Epithelial cell of umbilical artery (primary cell): ENCODE data around the gene FDX2. TPM values are rescaled to one million over a fixed set of nuclear protein-coding genes. Genes with fewer than 3 reads are reported as not detected.

Source experiments
- total RNA-seq: library from RNA; depleted of rRNA; stranded (reverse); fragments of >200 nt; gene quantifications from 2 replicates; pipeline ENCODE4 v1.2.3, GENCODE V29; 2014

The FDX2 gene
- total RNA-seq: 11.0 and 15.7 TPM in 2 replicates

DNA sequence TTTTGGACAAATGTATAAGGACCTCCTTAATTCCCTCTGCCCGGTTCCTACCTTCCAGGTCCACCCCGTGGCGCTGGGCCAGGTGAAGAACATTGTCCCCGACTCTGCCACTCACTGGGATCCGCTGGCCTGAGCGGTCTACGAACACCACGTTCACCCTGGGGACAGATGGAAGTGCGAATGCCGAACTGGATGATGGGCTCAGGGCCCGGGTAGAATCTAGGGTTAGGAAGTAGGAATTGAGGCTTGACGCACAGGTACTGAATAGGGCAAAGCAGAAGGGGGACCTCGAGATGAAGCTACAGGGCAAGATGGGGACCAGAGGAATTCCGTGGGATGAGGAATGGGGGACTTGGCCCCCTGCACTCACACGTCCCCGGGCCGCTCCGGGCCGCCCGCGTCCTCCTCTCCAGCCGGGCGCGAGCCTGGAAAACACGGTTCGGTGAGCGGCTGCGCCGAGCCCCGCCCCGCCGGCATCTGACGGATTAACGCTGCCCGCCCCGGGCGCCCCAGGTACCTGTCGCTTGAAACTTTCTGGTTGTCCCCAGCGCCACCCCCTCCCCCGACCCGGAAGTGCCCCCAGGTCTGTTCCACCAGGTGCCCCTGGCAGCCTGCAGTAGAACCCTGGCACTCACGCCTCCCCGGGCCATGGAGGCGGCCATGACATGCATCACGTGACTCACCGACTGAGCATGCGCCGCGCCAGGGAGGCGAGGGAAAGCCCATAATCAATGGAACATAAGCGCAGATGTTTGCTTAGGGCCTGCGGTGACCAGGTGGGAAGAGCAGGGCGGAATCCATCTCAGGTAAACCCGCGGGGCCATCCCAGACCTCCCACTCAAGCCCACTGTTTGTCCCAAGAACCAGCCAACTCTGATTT is at the start of gene FDX2:
FDX2 (minus strand) TSS at position 681 of the 880 bp plus-strand sequence; CDS start at position 662, 19 bp downstream.

DNA sequence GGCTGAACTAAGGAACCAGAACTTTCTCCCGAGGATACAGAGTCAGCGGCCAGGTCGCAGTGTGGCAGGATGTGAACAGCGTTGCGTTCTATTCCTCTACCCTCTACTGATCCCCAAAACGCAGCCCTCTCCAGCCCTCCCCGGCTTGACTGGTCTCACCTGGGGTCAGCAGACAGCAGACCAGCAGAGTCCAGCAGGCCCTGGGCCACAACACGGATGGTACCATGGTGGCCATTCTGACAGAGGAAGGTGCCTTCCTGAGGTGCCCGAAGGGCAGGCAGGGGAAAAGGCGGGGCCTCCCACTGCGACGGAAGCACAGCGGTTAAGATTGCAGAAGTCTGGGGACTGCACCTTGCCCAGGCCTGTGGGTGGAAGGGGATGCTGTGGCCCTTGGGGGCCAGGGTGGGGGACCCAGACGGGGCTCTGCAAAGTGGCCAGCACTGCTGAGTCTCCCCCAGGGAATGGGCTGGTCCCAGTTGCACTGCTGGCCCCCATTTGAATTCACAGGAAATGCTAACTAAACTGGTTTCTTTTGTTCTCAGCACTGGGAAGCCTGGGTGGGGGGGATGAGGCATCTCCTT is 23.7 kb upstream of the FDX2 start, which contains the start of gene ICAM3:
ICAM3 (minus strand) TSS at position 245 of the 581 bp plus-strand sequence; CDS start at position 235, 10 bp downstream.

DNA sequence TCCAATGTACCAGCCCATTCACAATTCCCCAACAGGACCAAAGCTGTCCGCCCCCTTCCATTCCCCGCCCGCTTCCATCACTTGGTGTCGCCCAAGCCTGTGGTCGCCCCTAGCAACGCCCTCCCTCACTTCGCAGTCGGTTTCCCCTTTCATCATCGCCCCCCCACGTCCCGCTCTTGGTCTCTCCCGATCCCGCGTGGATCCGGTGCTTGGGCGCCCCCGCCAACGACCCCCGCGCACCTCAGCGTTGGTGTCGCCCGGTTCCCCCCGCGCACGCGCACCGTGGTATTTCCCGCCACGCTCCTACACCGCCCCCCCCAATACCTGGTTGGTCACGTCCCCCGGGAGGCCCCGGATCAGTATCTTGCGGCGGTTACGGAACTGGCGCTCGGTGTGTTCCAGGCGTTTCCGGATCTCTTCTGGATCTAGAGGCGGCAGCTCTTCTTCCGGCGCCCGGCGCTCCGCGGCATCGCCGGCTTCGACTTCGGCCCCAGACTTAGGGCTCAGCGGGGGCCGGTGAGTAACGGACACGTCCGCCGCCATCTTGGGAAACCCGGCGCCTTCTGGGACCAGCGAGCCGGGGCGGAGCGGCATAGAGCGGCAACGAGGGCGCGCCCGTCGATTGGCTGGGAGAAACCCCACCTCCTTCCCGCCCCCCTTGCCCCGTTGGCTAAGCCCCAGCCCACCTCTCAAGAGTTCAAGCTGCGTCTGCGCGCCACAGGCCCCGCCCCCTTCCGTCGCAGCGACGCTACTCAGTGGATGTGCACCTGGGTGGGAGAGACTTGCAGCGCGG is 17.3 kb upstream of the FDX2 start, which contains the start of gene RAVER1:
RAVER1 (minus strand) TSS at position 565 of the 793 bp plus-strand sequence; CDS start at position 543, 22 bp downstream.

DNA sequence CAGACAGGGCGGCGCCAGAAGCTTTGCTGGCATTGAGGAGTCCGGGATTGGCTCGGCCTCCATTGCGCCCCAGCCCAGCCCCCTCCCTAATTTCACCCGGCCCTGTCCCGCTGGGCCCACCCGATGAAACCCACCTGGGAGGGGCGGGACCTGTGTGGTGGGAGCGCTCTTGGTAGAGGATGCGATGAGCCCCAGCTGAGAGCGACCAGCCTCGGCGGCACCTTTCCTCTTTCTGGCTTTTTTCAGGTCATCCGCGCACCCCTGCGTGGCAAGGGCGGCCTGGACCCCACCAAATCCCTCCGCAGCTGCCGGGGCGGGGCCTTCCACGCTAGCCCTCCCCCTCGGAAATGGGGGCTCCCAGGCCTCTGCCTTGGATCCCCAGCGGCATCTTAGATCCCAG is 6.4 kb downstream of the FDX2 start, which contains the start of gene ZGLP1:
ZGLP1 (minus strand) TSS at position 393 of the 400 bp plus-strand sequence.

DNA sequence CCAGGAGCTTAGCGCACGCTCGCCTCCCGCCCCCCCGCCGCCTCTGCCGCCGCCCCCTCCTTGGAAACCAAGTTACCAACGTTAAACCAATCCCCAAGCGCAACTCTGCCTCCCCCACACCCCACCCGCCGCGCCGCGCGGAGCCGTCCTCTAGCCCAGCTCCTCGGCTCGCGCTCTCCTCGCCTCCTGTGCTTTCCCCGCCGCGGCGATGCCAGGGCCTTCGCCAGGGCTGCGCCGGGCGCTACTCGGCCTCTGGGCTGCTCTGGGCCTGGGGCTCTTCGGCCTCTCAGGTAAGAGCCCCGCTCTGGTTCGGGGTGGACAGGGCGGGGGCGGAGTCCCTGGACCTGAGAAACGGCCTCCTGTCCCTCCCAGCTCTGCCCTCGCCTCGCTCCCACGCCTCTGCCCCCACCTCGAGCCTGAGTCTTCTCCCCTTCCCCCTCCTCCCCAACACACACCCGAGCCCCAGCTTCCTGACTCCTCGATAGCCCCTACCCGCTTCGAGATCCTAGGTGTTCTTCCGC is 25.9 kb downstream of the FDX2 start, which contains the start of gene ICAM5:
ICAM5 (plus strand) TSS at position 117 of the 521 bp plus-strand sequence; CDS start at position 209, 92 bp downstream.

DNA sequence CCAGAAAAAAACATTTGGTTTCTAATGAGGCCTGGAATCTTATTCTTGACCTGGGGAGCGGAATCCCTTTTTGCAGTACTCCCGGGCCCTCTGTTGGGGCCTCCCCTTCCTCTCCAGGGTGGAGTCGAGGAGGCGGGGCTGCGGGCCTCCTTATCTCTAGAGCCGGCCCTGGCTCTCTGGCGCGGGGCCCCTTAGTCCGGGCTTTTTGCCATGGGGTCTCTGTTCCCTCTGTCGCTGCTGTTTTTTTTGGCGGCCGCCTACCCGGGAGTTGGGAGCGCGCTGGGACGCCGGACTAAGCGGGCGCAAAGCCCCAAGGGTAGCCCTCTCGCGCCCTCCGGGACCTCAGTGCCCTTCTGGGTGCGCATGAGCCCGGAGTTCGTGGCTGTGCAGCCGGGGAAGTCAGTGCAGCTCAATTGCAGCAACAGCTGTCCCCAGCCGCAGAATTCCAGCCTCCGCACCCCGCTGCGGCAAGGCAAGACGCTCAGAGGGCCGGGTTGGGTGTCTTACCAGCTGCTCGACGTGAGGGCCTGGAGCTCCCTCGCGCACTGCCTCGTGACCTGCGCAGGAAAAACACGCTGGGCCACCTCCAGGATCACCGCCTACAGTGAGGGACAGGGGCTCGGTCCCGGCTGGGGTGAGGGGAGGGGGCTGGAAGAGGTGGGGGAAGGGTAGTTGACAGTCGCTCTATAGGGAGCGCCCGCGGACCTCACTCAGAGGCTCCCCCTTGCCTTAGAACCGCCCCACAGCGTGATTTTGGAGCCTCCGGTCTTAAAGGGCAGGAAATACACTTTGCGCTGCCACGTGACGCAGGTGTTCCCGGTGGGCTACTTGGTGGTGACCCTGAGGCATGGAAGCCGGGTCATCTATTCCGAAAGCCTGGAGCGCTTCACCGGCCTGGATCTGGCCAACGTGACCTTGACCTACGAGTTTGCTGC is 28.7 kb downstream of the FDX2 start, which contains the start of gene ICAM4:
ICAM4 (plus strand) TSS at position 153 of the 935 bp plus-strand sequence; CDS start at position 211, 58 bp downstream.

DNA sequence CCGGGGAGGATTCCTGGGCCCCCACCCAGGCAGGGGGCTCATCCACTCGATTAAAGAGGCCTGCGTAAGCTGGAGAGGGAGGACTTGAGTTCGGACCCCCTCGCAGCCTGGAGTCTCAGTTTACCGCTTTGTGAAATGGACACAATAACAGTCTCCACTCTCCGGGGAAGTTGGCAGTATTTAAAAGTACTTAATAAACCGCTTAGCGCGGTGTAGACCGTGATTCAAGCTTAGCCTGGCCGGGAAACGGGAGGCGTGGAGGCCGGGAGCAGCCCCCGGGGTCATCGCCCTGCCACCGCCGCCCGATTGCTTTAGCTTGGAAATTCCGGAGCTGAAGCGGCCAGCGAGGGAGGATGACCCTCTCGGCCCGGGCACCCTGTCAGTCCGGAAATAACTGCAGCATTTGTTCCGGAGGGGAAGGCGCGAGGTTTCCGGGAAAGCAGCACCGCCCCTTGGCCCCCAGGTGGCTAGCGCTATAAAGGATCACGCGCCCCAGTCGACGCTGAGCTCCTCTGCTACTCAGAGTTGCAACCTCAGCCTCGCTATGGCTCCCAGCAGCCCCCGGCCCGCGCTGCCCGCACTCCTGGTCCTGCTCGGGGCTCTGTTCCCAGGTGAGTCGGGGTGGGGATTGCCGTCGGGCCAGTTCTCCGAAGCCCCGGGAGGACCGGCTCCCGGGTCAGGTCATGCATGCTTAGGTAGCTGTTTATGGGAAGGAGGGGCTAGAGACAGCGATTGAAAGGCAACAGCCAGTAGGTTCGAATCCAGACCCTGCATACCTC is 45.0 kb downstream of the FDX2 start, which contains the start of gene ICAM1:
ICAM1 (plus strand) TSS at position 505 of the 779 bp plus-strand sequence; CDS start at position 545, 40 bp downstream.

Other genes starting within 250 kb of the FDX2 start
- 15.9 and 45.0 TPM in 2 replicates for gene SHFL, start 229.7 kb downstream of the FDX2 start, total RNA-seq
- gene ANGPTL6, start 213.3 kb downstream of the FDX2 start, total RNA-seq: under 0.01 TPM in 1 of 2 replicates, not detected in the other
- 35.7 and 43.9 TPM in 2 replicates for gene PPAN, start 209.7 kb downstream of the FDX2 start, total RNA-seq
- 2.0 and 2.9 TPM in 2 replicates for gene P2RY11, start 204.3 kb downstream of the FDX2 start, total RNA-seq
- 354 and 514 TPM in 2 replicates for gene EIF3G, start 196.1 kb downstream of the FDX2 start, total RNA-seq
- 33.7 and 39.3 TPM in 2 replicates for gene DNMT1, start 121.1 kb downstream of the FDX2 start, total RNA-seq
- gene S1PR2, start 84.7 kb downstream of the FDX2 start, total RNA-seq: 0.61 and 0.65 TPM in 2 replicates
- 22.0 and 29.9 TPM in 2 replicates for gene MRPL4, start 63.8 kb downstream of the FDX2 start, total RNA-seq
- 7.1 and 22.9 TPM in 2 replicates for gene ICAM1, start 44.9 kb downstream of the FDX2 start, total RNA-seq
- 0.65 and 1.4 TPM in 2 replicates for gene ICAM4, start 29.1 kb downstream of the FDX2 start, total RNA-seq
- gene ICAM5, start 26.1 kb downstream of the FDX2 start, total RNA-seq: under 0.01 and 0.76 TPM in 2 replicates
- under 0.01 and 0.15 TPM in 2 replicates for gene ZGLP1, start 6.2 kb downstream of the FDX2 start, total RNA-seq
- gene RAVER1, start 17.5 kb upstream of the FDX2 start, total RNA-seq: 7.1 and 7.4 TPM in 2 replicates
- gene ICAM3, start 23.6 kb upstream of the FDX2 start, total RNA-seq: 11.7 and 16.6 TPM in 2 replicates
- 59.1 and 82.8 TPM in 2 replicates for gene TYK2, start 64.6 kb upstream of the FDX2 start, total RNA-seq
- 309 and 362 TPM in 2 replicates for gene CDC37, start 87.5 kb upstream of the FDX2 start, total RNA-seq
- 1.6 and 1.7 TPM in 2 replicates for gene PDE4A, start 104.5 kb upstream of the FDX2 start, total RNA-seq
- gene KEAP1, start 187.3 kb upstream of the FDX2 start, total RNA-seq: 76.0 and 78.3 TPM in 2 replicates
- under 0.01 TPM in 1 of 2 replicates, not detected in the other for gene S1PR5, start 201.4 kb upstream of the FDX2 start, total RNA-seq
- gene ATG4D, start 227.9 kb upstream of the FDX2 start, total RNA-seq: 12.9 and 14.0 TPM in 2 replicates
- gene KRI1, start 250.0 kb upstream of the FDX2 start, total RNA-seq: 8.4 and 12.8 TPM in 2 replicates